HepG2 (cell line): ENCODE results near the gene TMIGD2. TPM values are rescaled to one million over a fixed set of nuclear protein-coding genes. Genes with fewer than 3 reads are reported as not detected.
A peak's percentile ranks its signal among the peaks of the same experiment; 100 is the strongest.

Experiments
- ATF7-NPFF ChIP-seq: sonication (generic); formaldehyde crosslinking; IDR thresholded peaks from 2 replicates; pipeline ENCODE4 v1.8.1; 2023; ENCODE audit warnings: mild to moderate bottlenecking, low read depth, missing genetic modification reagents, moderate library complexity
- BCL3 ChIP-seq: sonication (generic); formaldehyde crosslinking; IDR thresholded peaks from 2 replicates; pipeline ENCODE4 v1.5.1; 2020; ENCODE audit warnings: mild to moderate bottlenecking, missing genetic modification reagents, moderate library complexity
- KDM5B ChIP-seq: sonication (generic); formaldehyde crosslinking; IDR thresholded peaks from 2 replicates; pipeline ENCODE4 v1.4.0; 2020; ENCODE audit warnings: missing genetic modification reagents, mild to moderate bottlenecking, borderline replicate concordance
- MTERF4 ChIP-seq: sonication (generic); formaldehyde crosslinking; IDR thresholded peaks from 2 replicates; pipeline ENCODE4 v1.8.0; 2023; ENCODE audit warnings: mild to moderate bottlenecking, missing genetic modification reagents
- NR2F2 ChIP-seq: IDR thresholded peaks from 2 replicates; pipeline ENCODE4 v1.6.1; 2012; ENCODE audit warnings: low read depth, inconsistent platforms, borderline replicate concordance
- RBFOX2 ChIP-seq: fragments of 200-400 bp; formaldehyde crosslinking; IDR thresholded peaks from 2 replicates; pipeline ENCODE4 v1.6.1; 2017; ENCODE audit warnings: low read depth, mild to moderate bottlenecking, low read length
- SALL1 ChIP-seq: sonication (generic); formaldehyde crosslinking; IDR thresholded peaks from 2 replicates; pipeline ENCODE4 v1.8.0; 2022; ENCODE audit warnings: mild to moderate bottlenecking, missing genetic modification reagents
- STAG1 ChIP-seq: sonication (generic); formaldehyde crosslinking; IDR thresholded peaks from 2 replicates; pipeline ENCODE4 v1.4.0; 2020; ENCODE audit warnings: missing genetic modification reagents
- ZNF142 ChIP-seq: sonication (generic); formaldehyde crosslinking; IDR thresholded peaks from 2 replicates; pipeline ENCODE4 v1.4.0; 2020; ENCODE audit warnings: missing genetic modification reagents
- ZNF431 ChIP-seq: sonication (generic); formaldehyde crosslinking; IDR thresholded peaks from 2 replicates; pipeline ENCODE4 v1.9.0; 2022; ENCODE audit warnings: missing genetic modification reagents, low read depth, mild to moderate bottlenecking, borderline replicate concordance
- ZNF678 ChIP-seq: sonication (generic); formaldehyde crosslinking; IDR thresholded peaks from 2 replicates; pipeline ENCODE4 v1.4.0; 2020; ENCODE audit warnings: mild to moderate bottlenecking, missing genetic modification reagents
- ZNF710 ChIP-seq: sonication (generic); formaldehyde crosslinking; IDR thresholded peaks from 2 replicates; pipeline ENCODE4 v1.5.0; 2020; ENCODE audit warnings: mild to moderate bottlenecking, missing genetic modification reagents, borderline replicate concordance
- polyA plus RNA-seq, 8 experiments: library from polyadenylated mRNA; depleted of rRNA in 3 of 8; stranded (reverse) in 7 of 8; unstranded in 1 of 8; fragments of >200 nt; fragmentation: Illumina TruSeq in 4 of 8; extraction: Trizol in 4 of 8; gene quantifications; 2 replicates each; pipeline versions ENCODE4 v1.2.1 to v1.2.3, GENCODE V29; 2011 to 2016; ENCODE audit warnings: low read depth in 4 of 8, missing spikeins in 1 of 8, mixed read lengths in 1 of 8; ENCODE audit not compliant: insufficient read depth in 1 of 8
- total RNA-seq, 5 experiments: library from RNA; depleted of rRNA; stranded (reverse); fragments of >200 nt; fragmentation: Illumina TruSeq; extraction: Trizol; gene quantifications; 2 replicates each; pipeline ENCODE4 v1.2.3, GENCODE V29; 2016; ENCODE audit warnings: low read depth in 1 of 5

TMIGD2 gene
- total and polyA plus RNA-seq, 2 of the 13 experiments (the other 11 are each of a cell fraction or from before 2014, with no cell fraction given): 0.11 to 1.0 TPM

GRCh38 chr19:4343370-4344307 is 41.5 kb upstream of the TMIGD2 start, which contains the start of gene MPND (continued):
- TF ChIP-seq NR2F2 (0 out of 2 replicates have a peak, but pooled peaks have one; percentile 22), KDM5B (CRISPR knock-in tag) (0 out of 2 replicates have a peak, but pooled peaks have one; percentile 1), MTERF4 (0 out of 2 replicates have a peak, but pooled peaks have one; percentile 27), ZNF678 (CRISPR knock-in tag) (peak; percentile 10; the same call in 1 of the 2 replicates), ZNF142 (CRISPR knock-in tag) (0 out of 2 replicates have a peak, but pooled peaks have one; percentile 17), BCL3 (CRISPR knock-in tag) (no peak; the same call in 1 of the 2 replicates), ZNF710 (CRISPR knock-in tag) (0 out of 2 replicates have a peak, but pooled peaks have one; percentile 5), RBFOX2 (peak; percentile 73), ATF7-NPFF (CRISPR knock-in tag) (peak; percentile 68; the same call in 1 of the 2 replicates), ZNF431 (CRISPR knock-in tag) (0 out of 2 replicates have a peak, but pooled peaks have one; percentile 2), SALL1 (CRISPR knock-in tag) (peak; percentile 36; the same call in 1 of the 2 replicates), STAG1 (CRISPR knock-in tag) (no peak)
